NT2/D1 (cell line): ENCODE results near the gene RPL19.

ENCODE experiments used
- SUZ12 ChIP-seq: IDR thresholded peaks from 2 replicates; pipeline ENCODE4 v1.6.1; 2011; ENCODE audit not compliant: insufficient read length, insufficient read depth; ENCODE audit errors: extremely low read depth
- YY1 ChIP-seq: IDR thresholded peaks from 2 replicates; pipeline ENCODE4 v1.6.1; 2011; ENCODE audit not compliant: insufficient read length, insufficient read depth

DNA sequence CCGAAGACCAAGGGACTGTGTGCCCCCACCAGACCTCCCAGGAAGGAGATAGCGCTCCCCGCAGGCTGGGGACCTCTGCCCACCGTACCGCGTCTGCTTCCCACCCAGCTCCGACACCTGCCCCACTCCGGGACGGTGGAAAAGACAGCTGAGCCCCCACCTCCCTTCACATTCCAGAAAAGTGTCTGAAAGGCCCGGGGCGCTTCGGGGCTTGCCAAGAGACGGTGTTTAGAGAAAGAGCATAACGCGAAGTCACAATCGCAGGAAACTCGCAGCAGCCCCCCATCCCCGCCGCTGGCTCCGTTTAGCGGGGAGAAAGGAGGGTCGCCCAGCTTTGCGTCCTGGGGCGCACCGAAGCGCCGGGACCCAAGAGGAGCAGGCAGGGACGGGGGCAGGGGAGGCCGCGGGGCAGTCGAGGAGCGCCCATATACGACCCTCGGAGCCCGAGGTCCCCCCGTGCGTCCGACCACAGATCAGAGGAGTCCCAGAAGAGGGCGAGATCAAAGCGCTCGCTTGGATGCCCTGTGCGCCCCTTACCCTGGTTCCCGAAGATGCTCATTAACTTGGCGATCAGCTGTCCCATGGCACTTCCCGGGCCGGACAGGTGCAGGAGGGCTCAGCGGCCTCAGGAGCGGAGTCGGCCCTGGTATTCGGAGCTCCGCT lies 34.8 kb upstream of the RPL19 start:
- no peak for TF ChIP-seq YY1
- TF ChIP-seq SUZ12 = no peak
